ENCODE data around the gene RBM33.

GRCh38 chr7:155604504-155604997 lies 39.9 kb upstream of the RBM33 start:
- TF ChIP-seq ZNF423 (tag by site-specific recombination; IDR thresholded peaks at IDR 0.05) (no peak), ZNF629 (tag by site-specific recombination; IDR thresholded peaks at IDR 0.05) (no peak), EGR2 (tag by site-specific recombination; IDR thresholded peaks at IDR 0.05; ENCODE audit: low read depth) (no peak), ZNF140 (tag by site-specific recombination; IDR thresholded peaks at IDR 0.05) (no peak), KLF9 (tag by site-specific recombination; IDR thresholded peaks at IDR 0.05; ENCODE audit: low read depth) (no peak), ZBTB21 (tag by site-specific recombination; IDR thresholded peaks at IDR 0.05) (no peak), HOXC10 (CRISPR knock-in tag; IDR thresholded peaks at IDR 0.05) (no peak), ZNF792 (tag by site-specific recombination; IDR thresholded peaks at IDR 0.05) (no peak), SCRT1 (tag by site-specific recombination; IDR thresholded peaks at IDR 0.05; ENCODE audit: borderline replicate concordance) (no peak), SP7 (tag by site-specific recombination; IDR thresholded peaks at IDR 0.05) (no peak), ATF2 (tag by site-specific recombination; IDR thresholded peaks at IDR 0.05; ENCODE audit: low read depth) (no peak)
- TF ChIP-seq, protein P1, sequence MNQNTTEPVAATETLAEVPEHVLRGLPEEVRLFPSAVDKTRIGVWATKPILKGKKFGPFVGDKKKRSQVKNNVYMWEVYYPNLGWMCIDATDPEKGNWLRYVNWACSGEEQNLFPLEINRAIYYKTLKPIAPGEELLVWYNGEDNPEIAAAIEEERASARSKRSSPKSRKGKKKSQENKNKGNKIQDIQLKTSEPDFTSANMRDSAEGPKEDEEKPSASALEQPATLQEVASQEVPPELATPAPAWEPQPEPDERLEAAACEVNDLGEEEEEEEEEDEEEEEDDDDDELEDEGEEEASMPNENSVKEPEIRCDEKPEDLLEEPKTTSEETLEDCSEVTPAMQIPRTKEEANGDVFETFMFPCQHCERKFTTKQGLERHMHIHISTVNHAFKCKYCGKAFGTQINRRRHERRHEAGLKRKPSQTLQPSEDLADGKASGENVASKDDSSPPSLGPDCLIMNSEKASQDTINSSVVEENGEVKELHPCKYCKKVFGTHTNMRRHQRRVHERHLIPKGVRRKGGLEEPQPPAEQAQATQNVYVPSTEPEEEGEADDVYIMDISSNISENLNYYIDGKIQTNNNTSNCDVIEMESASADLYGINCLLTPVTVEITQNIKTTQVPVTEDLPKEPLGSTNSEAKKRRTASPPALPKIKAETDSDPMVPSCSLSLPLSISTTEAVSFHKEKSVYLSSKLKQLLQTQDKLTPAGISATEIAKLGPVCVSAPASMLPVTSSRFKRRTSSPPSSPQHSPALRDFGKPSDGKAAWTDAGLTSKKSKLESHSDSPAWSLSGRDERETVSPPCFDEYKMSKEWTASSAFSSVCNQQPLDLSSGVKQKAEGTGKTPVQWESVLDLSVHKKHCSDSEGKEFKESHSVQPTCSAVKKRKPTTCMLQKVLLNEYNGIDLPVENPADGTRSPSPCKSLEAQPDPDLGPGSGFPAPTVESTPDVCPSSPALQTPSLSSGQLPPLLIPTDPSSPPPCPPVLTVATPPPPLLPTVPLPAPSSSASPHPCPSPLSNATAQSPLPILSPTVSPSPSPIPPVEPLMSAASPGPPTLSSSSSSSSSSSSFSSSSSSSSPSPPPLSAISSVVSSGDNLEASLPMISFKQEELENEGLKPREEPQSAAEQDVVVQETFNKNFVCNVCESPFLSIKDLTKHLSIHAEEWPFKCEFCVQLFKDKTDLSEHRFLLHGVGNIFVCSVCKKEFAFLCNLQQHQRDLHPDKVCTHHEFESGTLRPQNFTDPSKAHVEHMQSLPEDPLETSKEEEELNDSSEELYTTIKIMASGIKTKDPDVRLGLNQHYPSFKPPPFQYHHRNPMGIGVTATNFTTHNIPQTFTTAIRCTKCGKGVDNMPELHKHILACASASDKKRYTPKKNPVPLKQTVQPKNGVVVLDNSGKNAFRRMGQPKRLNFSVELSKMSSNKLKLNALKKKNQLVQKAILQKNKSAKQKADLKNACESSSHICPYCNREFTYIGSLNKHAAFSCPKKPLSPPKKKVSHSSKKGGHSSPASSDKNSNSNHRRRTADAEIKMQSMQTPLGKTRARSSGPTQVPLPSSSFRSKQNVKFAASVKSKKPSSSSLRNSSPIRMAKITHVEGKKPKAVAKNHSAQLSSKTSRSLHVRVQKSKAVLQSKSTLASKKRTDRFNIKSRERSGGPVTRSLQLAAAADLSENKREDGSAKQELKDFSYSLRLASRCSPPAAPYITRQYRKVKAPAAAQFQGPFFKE (tag by site-specific recombination; IDR thresholded peaks at IDR 0.05; ENCODE audit: borderline replicate concordance), result no peak
- TF ChIP-seq, protein P2, sequence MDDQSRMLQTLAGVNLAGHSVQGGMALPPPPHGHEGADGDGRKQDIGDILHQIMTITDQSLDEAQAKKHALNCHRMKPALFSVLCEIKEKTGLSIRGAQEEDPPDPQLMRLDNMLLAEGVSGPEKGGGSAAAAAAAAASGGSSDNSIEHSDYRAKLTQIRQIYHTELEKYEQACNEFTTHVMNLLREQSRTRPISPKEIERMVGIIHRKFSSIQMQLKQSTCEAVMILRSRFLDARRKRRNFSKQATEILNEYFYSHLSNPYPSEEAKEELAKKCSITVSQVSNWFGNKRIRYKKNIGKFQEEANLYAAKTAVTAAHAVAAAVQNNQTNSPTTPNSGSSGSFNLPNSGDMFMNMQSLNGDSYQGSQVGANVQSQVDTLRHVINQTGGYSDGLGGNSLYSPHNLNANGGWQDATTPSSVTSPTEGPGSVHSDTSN (CRISPR knock-in tag; IDR thresholded peaks at IDR 0.05), result no peak
